SK-N-SH treated with all-trans-retinoic acid at 6 μM for 48 hours (cell line): ENCODE results near the gene SLC15A1.
"Not testable (repeated sequence)": the region's sequence is repeated elsewhere in the genome, so short reads cannot be mapped to it uniquely, and the experiment has no call there.

Source experiments
- ATAC-seq: fragments of 200-7000 bp; cut with Tn5 transposase; 3 replicates; pipeline ENCODE4 v1.9.1; 2020; ENCODE audit warnings: mild to moderate bottlenecking, moderate library complexity
- ARNTL ChIP-seq: fragments of 450-650 bp; formaldehyde crosslinking; IDR thresholded peaks from 2 replicates; pipeline ENCODE4 v1.5.0; 2020; ENCODE audit warnings: low read depth, mild to moderate bottlenecking, moderate library complexity, borderline replicate concordance
- CREB5 ChIP-seq: fragments of 250-450 bp; sonication (Bioruptor Pico); IDR thresholded peaks from 2 replicates; pipeline ENCODE4 v1.5.1; 2020; ENCODE audit warnings: low read depth, mild to moderate bottlenecking, moderate library complexity
- CSDC2 ChIP-seq: fragments of 250-450 bp; sonication (Bioruptor Pico); IDR thresholded peaks from 2 replicates; pipeline ENCODE4 v1.5.0; 2020; ENCODE audit warnings: mild to moderate bottlenecking, moderate library complexity
- CSRNP3 ChIP-seq: fragments of 250-450 bp; sonication (Bioruptor Pico); IDR thresholded peaks from 2 replicates; pipeline ENCODE4 v1.5.1; 2021; ENCODE audit warnings: mild to moderate bottlenecking, moderate library complexity
- ESRRG ChIP-seq: fragments of 250-450 bp; sonication (Bioruptor Pico); IDR thresholded peaks from 2 replicates; pipeline ENCODE4 v1.6.1; 2021; ENCODE audit warnings: mild to moderate bottlenecking
- GLIS3 ChIP-seq: fragments of 250-450 bp; sonication (Bioruptor Pico); IDR thresholded peaks from 2 replicates; pipeline ENCODE4 v1.5.0; 2020; ENCODE audit warnings: mild to moderate bottlenecking, moderate library complexity
- ISL1 ChIP-seq: fragments of 250-450 bp; sonication (Bioruptor Pico); IDR thresholded peaks from 2 replicates; pipeline ENCODE4 v2.1.2; 2022; ENCODE audit warnings: mild to moderate bottlenecking, moderate library complexity
- OSR1 ChIP-seq: fragments of 250-450 bp; sonication (Bioruptor Pico); IDR thresholded peaks from 2 replicates; pipeline ENCODE4 v1.8.0; 2022; ENCODE audit warnings: moderate library complexity, mild to moderate bottlenecking, inconsistent platforms
- PATZ1 ChIP-seq: fragments of 250-450 bp; sonication (Bioruptor Pico); IDR thresholded peaks from 2 replicates; pipeline ENCODE4 v1.8.0; 2020; ENCODE audit warnings: mild to moderate bottlenecking, moderate library complexity, borderline replicate concordance
- POU6F1 ChIP-seq: fragments of 250-450 bp; sonication (Bioruptor Pico); IDR thresholded peaks from 2 replicates; pipeline ENCODE4 v1.8.0; 2021; ENCODE audit warnings: low read depth, mild to moderate bottlenecking, moderate library complexity, borderline replicate concordance
- PPARA ChIP-seq: fragments of 250-450 bp; sonication (Bioruptor Pico); IDR thresholded peaks from 2 replicates; pipeline ENCODE4 v1.5.0; 2020; ENCODE audit warnings: mild to moderate bottlenecking, borderline replicate concordance
- RARB ChIP-seq: fragments of 250-450 bp; sonication (Bioruptor Pico); IDR thresholded peaks from 2 replicates; pipeline ENCODE4 v1.8.0; 2021; ENCODE audit warnings: mild to moderate bottlenecking, moderate library complexity
- SNAI2 ChIP-seq: fragments of 250-450 bp; sonication (Bioruptor Pico); IDR thresholded peaks from 2 replicates; pipeline ENCODE4 v1.5.0; 2020; ENCODE audit warnings: mild to moderate bottlenecking, moderate library complexity
- TCF4 ChIP-seq: fragments of 250-450 bp; sonication (Bioruptor Pico); IDR thresholded peaks from 2 replicates; pipeline ENCODE4 v1.8.0; 2021; ENCODE audit warnings: mild to moderate bottlenecking, moderate library complexity, borderline replicate concordance
- TOX ChIP-seq: fragments of 250-450 bp; sonication (Bioruptor Pico); IDR thresholded peaks from 2 replicates; pipeline ENCODE4 v1.8.0; 2021; ENCODE audit warnings: mild to moderate bottlenecking, moderate library complexity, borderline replicate concordance
- TSHZ2 ChIP-seq: fragments of 250-450 bp; sonication (Bioruptor Pico); IDR thresholded peaks from 2 replicates; pipeline ENCODE4 v1.5.0; 2020; ENCODE audit warnings: mild to moderate bottlenecking, moderate library complexity
- ZC3H10 ChIP-seq: fragments of 250-450 bp; sonication (Bioruptor Pico); IDR thresholded peaks from 2 replicates; pipeline ENCODE4 v1.5.1; 2021; ENCODE audit warnings: mild to moderate bottlenecking, moderate library complexity
- ZFP3 ChIP-seq: fragments of 250-450 bp; sonication (Bioruptor Pico); IDR thresholded peaks from 2 replicates; pipeline ENCODE4 v1.5.0; 2020; ENCODE audit warnings: mild to moderate bottlenecking, moderate library complexity
- ZFP30 ChIP-seq: fragments of 450-650 bp; formaldehyde crosslinking; IDR thresholded peaks from 2 replicates; pipeline ENCODE4 v1.5.0; 2022; ENCODE audit warnings: mild to moderate bottlenecking, moderate library complexity
- ZNF565 ChIP-seq: fragments of 450-650 bp; formaldehyde crosslinking; conservative IDR thresholded peaks from 2 replicates; pipeline ENCODE4 v1.5.0; 2020; ENCODE audit warnings: low read depth, mild to moderate bottlenecking, moderate library complexity
- ZNF70 ChIP-seq: fragments of 450-650 bp; formaldehyde crosslinking; IDR thresholded peaks from 2 replicates; pipeline ENCODE4 v1.5.0; 2020; ENCODE audit warnings: mild to moderate bottlenecking, moderate library complexity
- ZNF8 ChIP-seq: fragments of 450-650 bp; formaldehyde crosslinking; IDR thresholded peaks from 2 replicates; pipeline ENCODE4 v1.5.0; 2020; ENCODE audit warnings: mild to moderate bottlenecking, moderate library complexity

The SLC15A1 gene

GRCh38 chr13:98648141-98648540 is 104.3 kb downstream of the SLC15A1 start:
- TF ChIP-seq SNAI2 (CRISPR knock-in tag) (no peak), GLIS3 (CRISPR knock-in tag) (no peak), PATZ1 (no peak), ZC3H10 (CRISPR knock-in tag) (no peak), ZFP3 (no peak)
- ATAC-seq = no peak

- no peak for ATAC-seq
- TF ChIP-seq ZNF565 (no peak), TCF4 (CRISPR knock-in tag) (no peak), ZNF70 (CRISPR knock-in tag) (no peak), TOX (CRISPR knock-in tag) (no peak)
Observed at GRCh38 chr13:98647121-98647520, 105.4 kb downstream of the SLC15A1 start.

GRCh38 chr13:98643479-98643878 is 109.0 kb downstream of the SLC15A1 start:
- TF ChIP-seq ARNTL (CRISPR knock-in tag) (no peak), PATZ1 (no peak), SNAI2 (CRISPR knock-in tag) (no peak), CSRNP3 (no peak), ISL1 (CRISPR knock-in tag) (no peak), ZFP30 (CRISPR knock-in tag) (no peak), ZNF565 (no peak), GLIS3 (CRISPR knock-in tag) (no peak), CREB5 (CRISPR knock-in tag) (no peak), ZC3H10 (CRISPR knock-in tag) (no peak), ZNF8 (CRISPR knock-in tag) (no peak), PPARA (CRISPR knock-in tag) (no peak), ZFP3 (no peak), CSDC2 (CRISPR knock-in tag) (no peak), POU6F1 (CRISPR knock-in tag) (no peak), ESRRG (no peak), TCF4 (CRISPR knock-in tag) (no peak)
- no peak for ATAC-seq

- no peak for ATAC-seq
- no peak for TF ChIP-seq OSR1 (CRISPR knock-in tag)
- no peak for TF ChIP-seq GLIS3 (CRISPR knock-in tag)
- TF ChIP-seq ARNTL (CRISPR knock-in tag) = no peak
- no peak for TF ChIP-seq RARB (CRISPR knock-in tag)
- no peak for TF ChIP-seq CSDC2 (CRISPR knock-in tag)
- TF ChIP-seq PPARA (CRISPR knock-in tag) = no peak
- no peak for TF ChIP-seq ISL1 (CRISPR knock-in tag)
- TF ChIP-seq TSHZ2 (CRISPR knock-in tag) = no peak
- no peak for TF ChIP-seq ZFP30 (CRISPR knock-in tag)
Observed at GRCh38 chr13:98641075-98641474, 111.4 kb downstream of the SLC15A1 start.

GRCh38 chr13:98639785-98640184 is 112.7 kb downstream of the SLC15A1 start:
- ATAC-seq = not testable (repeated sequence)

GRCh38 chr13:98638352-98638751 is 114.1 kb downstream of the SLC15A1 start:
- ATAC-seq = not testable (repeated sequence)
